WTC11 (cell line): ENCODE measurements around the gene TMEM250. TPM values are rescaled to one million over a fixed set of nuclear protein-coding genes. Genes with fewer than 3 reads are reported as not detected.
A peak's percentile ranks its signal among the peaks of the same experiment; 100 is the strongest.

ENCODE experiments used
- ATAC-seq: fragments of 200-7000 bp; cut with Tn5 transposase; 2 replicates; pipeline ENCODE4 v1.10.0; 2021; ENCODE audit warnings: mild to moderate bottlenecking, moderate library complexity
- CTCF ChIA-PET: fragments of 300-600 bp; sonication (Branson Sonifier 250); formaldehyde crosslinking; loops from one replicate; lab custom pipeline; 2021; ENCODE audit warnings: antibody characterized with exemption; lab: Charles Lee
- POLR2A ChIA-PET: fragments of 350-600 bp; sonication (Branson Sonifier 250); formaldehyde crosslinking; loops from one replicate; lab custom pipeline; 2021; ENCODE audit warnings: antibody characterized with exemption; lab: Charles Lee
- DNase-seq: peaks from one replicate; pipeline ENCODE4 v3.0.0; 2021; ENCODE audit warnings: low spot score
- H3K27ac Mint-ChIP-seq: 2 replicates; pipeline ENCODE4 v1.8.0; 2021; ENCODE audit warnings: mixed read lengths
- H3K27me3 Mint-ChIP-seq: 2 replicates; pipeline ENCODE4 v1.8.0; 2021; ENCODE audit warnings: low read depth, mild to moderate bottlenecking, moderate library complexity, mixed read lengths
- H3K36me3 Mint-ChIP-seq: 2 replicates; pipeline ENCODE4 v1.8.0; 2021; ENCODE audit warnings: mixed read lengths
- H3K4me1 Mint-ChIP-seq: 2 replicates; pipeline ENCODE4 v1.8.0; 2022; ENCODE audit warnings: mixed read lengths
- H3K4me3 Mint-ChIP-seq: 2 replicates; pipeline ENCODE4 v1.8.0; 2021; ENCODE audit warnings: mild to moderate bottlenecking, moderate library complexity, mixed read lengths
- H3K9me3 Mint-ChIP-seq: 2 replicates; pipeline ENCODE4 v1.8.0; 2021; ENCODE audit warnings: mixed read lengths
- ARID4B ChIP-seq: sonication (generic); formaldehyde crosslinking; IDR thresholded peaks from 2 replicates; pipeline ENCODE4 v1.8.0; 2023; ENCODE audit warnings: missing genetic modification reagents, mild to moderate bottlenecking, borderline replicate concordance
- CDX4 ChIP-seq: fragments of 250-450 bp; sonication (Bioruptor Pico); IDR thresholded peaks from 2 replicates; pipeline ENCODE4 v1.9.0; 2021; ENCODE audit warnings: moderate library complexity, mild to moderate bottlenecking, inconsistent platforms, borderline replicate concordance
- FOXK1 ChIP-seq: sonication (generic); formaldehyde crosslinking; IDR thresholded peaks from 2 replicates; pipeline ENCODE4 v1.8.0; 2022; ENCODE audit warnings: mild to moderate bottlenecking, moderate library complexity, missing genetic modification reagents
- MAX ChIP-seq: sonication (generic); formaldehyde crosslinking; IDR thresholded peaks from 2 replicates; pipeline ENCODE4 v1.8.0; 2022; ENCODE audit warnings: mild to moderate bottlenecking, missing genetic modification reagents
- NFE2L1 ChIP-seq: sonication (generic); formaldehyde crosslinking; IDR thresholded peaks from 2 replicates; pipeline ENCODE4 v1.8.1; 2023; ENCODE audit warnings: missing genetic modification reagents
- NFYB ChIP-seq: sonication (generic); formaldehyde crosslinking; conservative IDR thresholded peaks from 2 replicates; pipeline ENCODE4 v1.8.0; 2022; ENCODE audit warnings: low read depth, missing genetic modification reagents
- STAT6 ChIP-seq: sonication (generic); formaldehyde crosslinking; conservative IDR thresholded peaks from 2 replicates; pipeline ENCODE4 v1.8.1; 2023; ENCODE audit warnings: mild to moderate bottlenecking, low read depth, missing genetic modification reagents, moderate library complexity
- total RNA-seq: library from RNA; stranded (reverse); gene quantifications from 3 replicates; pipeline ENCODE4 v1.2.3, GENCODE V29; 2021
- TF ChIP-seq, protein P1 (sequence below): sonication (generic); formaldehyde crosslinking; IDR thresholded peaks from 2 replicates; pipeline ENCODE4 v1.8.1; 2023; ENCODE audit warnings: mild to moderate bottlenecking, missing genetic modification reagents, borderline replicate concordance

The TMEM250 gene
- total RNA-seq, 1 experiment from 2014 or later: 39.4 TPM

DNA sequence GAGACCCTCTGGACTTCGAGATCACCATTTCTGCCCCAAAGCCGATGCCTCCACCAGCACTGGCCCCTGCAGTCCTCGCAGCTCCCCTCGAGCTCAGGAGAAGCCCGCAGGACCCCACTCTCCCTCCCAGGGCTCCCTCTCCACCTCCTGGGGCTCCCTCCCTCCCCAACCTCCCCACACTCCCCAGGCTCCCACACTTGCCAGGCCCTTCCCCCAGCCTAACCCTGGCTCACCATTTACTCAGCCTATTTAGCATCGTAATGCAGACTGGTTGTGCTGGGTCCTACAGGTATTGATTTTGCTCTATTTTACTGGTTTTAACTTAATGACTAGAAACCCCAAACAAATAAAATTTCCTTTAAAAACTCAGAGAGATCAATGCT is 23.7 kb upstream of the TMEM250 start:
- ChIA-PET CTCF (interaction anchor here (1.1 to 2.5 kb wide), 13 partner anchors 9 to 175 kb away, joined by 3 to 13 read pairs (median 4); no protein-coding TSS in a partner anchor), POLR2A (interaction anchor here (1.1 kb wide), 1 partner anchor 181 kb away, joined by 3 read pairs; the partner anchor contains the start of gene UBAC1)
- ATAC-seq (0 out of 2 replicates have a peak, but pooled peaks have one; percentile 10), DNase-seq (peak; percentile 38)
- Mint-ChIP-seq H3K4me1 (peaks cover 12% of the 10 kb centered on the region), H3K27me3 (no peaks in the 10 kb centered on the region), H3K4me3 (no peak overlapping the region), H3K36me3 (no peaks in the 10 kb centered on the region), H3K9me3 (no peaks in the 10 kb centered on the region), H3K27ac (no peak overlapping the region)
- TF ChIP-seq CDX4 (CRISPR knock-in tag) (no peak), NFYB (no peak), MAX (CRISPR knock-in tag) (no peak)
- TF ChIP-seq, protein P1, sequence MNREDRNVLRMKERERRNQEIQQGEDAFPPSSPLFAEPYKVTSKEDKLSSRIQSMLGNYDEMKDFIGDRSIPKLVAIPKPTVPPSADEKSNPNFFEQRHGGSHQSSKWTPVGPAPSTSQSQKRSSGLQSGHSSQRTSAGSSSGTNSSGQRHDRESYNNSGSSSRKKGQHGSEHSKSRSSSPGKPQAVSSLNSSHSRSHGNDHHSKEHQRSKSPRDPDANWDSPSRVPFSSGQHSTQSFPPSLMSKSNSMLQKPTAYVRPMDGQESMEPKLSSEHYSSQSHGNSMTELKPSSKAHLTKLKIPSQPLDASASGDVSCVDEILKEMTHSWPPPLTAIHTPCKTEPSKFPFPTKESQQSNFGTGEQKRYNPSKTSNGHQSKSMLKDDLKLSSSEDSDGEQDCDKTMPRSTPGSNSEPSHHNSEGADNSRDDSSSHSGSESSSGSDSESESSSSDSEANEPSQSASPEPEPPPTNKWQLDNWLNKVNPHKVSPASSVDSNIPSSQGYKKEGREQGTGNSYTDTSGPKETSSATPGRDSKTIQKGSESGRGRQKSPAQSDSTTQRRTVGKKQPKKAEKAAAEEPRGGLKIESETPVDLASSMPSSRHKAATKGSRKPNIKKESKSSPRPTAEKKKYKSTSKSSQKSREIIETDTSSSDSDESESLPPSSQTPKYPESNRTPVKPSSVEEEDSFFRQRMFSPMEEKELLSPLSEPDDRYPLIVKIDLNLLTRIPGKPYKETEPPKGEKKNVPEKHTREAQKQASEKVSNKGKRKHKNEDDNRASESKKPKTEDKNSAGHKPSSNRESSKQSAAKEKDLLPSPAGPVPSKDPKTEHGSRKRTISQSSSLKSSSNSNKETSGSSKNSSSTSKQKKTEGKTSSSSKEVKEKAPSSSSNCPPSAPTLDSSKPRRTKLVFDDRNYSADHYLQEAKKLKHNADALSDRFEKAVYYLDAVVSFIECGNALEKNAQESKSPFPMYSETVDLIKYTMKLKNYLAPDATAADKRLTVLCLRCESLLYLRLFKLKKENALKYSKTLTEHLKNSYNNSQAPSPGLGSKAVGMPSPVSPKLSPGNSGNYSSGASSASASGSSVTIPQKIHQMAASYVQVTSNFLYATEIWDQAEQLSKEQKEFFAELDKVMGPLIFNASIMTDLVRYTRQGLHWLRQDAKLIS (CRISPR knock-in tag): no peak

DNA sequence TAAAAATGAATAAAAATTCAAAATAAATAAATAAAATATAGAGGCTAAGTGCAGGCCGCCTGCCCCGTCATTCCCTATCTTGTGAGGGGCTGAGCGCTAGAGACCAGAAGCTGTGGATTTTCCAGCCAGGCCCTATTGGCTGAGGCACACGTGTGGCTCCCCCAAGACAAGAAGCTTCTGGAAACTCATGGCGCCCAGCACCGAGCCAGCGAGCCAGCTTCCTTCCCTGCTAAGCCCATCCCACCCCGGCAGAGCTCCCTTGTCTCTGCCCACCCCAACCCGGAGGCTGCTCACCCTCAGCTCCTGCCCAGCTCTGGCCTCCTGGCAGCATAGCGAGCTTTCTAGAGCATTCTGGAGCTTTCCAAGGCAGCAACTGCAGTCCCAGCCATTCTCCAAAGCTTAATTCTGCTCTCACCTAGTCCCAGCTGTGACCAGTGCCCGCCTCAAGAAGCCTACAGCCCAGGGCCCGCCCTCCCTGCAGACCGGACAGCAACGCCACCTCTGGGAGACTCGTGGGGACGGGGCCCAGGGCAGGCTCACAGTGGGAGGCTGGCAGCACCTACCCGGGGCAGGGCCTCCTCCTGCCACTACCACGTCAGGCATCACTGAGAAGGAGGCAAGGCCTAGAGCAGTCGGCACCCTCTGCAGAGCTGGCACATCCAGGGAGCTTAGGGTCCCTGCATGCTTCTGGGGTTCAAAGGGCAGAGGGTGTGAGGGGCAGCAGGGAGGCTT is 23.2 kb upstream of the TMEM250 start:
- H3K9me3 Mint-ChIP-seq: no peaks in the 10 kb centered on the region
- H3K4me1 Mint-ChIP-seq: peaks cover 12% of the 10 kb centered on the region
- ChIA-PET POLR2A (interaction anchor here (1.1 kb wide), 1 partner anchor 181 kb away, joined by 3 read pairs; the partner anchor contains the start of gene UBAC1), CTCF (interaction anchor here (0.7 to 2.5 kb wide), 18 partner anchors 9 to 174 kb away, joined by 3 to 13 read pairs (median 4); no protein-coding TSS in a partner anchor)
- H3K4me3 Mint-ChIP-seq: no peak overlapping the region
- peak; percentile 15 for DNase-seq
- TF ChIP-seq STAT6 (CRISPR knock-in tag) (no peak), FOXK1 (CRISPR knock-in tag) (no peak), NFE2L1 (CRISPR knock-in tag) (no peak), ARID4B (no peak)
- ATAC-seq: no peak
- no peak overlapping the region for H3K27ac Mint-ChIP-seq
- no peaks in the 10 kb centered on the region for H3K36me3 Mint-ChIP-seq
- H3K27me3 Mint-ChIP-seq: no peaks in the 10 kb centered on the region
